Chondrocyte (in vitro differentiated cells): ENCODE results near the gene IFITM1. TPM values are rescaled to one million over a fixed set of nuclear protein-coding genes. Genes with fewer than 3 reads are reported as not detected.
"Not testable (repeated sequence)": the region's sequence is repeated elsewhere in the genome, so short reads cannot be mapped to it uniquely, and the experiment has no call there.

ENCODE experiments used
- DNase-seq: peaks from one replicate; pipeline ENCODE4 v3.0.0; 2021; ENCODE audit warnings: mixed read lengths, low spot score
- H3K27ac Mint-ChIP-seq: one replicate; pipeline ENCODE4 v1.8.0; 2021; ENCODE audit warnings: mild to moderate bottlenecking, moderate library complexity, mixed read lengths; ENCODE audit not compliant: unreplicated experiment
- H3K27me3 Mint-ChIP-seq: 2 replicates; pipeline ENCODE4 v1.8.0; 2021; ENCODE audit warnings: low read depth, mixed read lengths
- H3K36me3 Mint-ChIP-seq: 2 replicates; pipeline ENCODE4 v1.8.0; 2021; ENCODE audit warnings: low read depth, mixed read lengths
- H3K4me1 Mint-ChIP-seq: 2 replicates; pipeline ENCODE4 v1.8.0; 2021; ENCODE audit warnings: low read depth, mild to moderate bottlenecking, mixed read lengths
- H3K4me3 Mint-ChIP-seq: one replicate; pipeline ENCODE4 v1.8.0; 2021; ENCODE audit warnings: mild to moderate bottlenecking, moderate library complexity, mixed read lengths; ENCODE audit not compliant: unreplicated experiment
- H3K9me3 Mint-ChIP-seq: 2 replicates; pipeline ENCODE4 v1.8.0; 2021; ENCODE audit warnings: low read depth, mixed read lengths
- CTCF ChIP-seq: fragments of 200-600 bp; sonication (generic); IDR thresholded peaks from 2 replicates; pipeline ENCODE4 v1.5.0; 2021; ENCODE audit warnings: antibody characterized with exemption, mild to moderate bottlenecking, moderate library complexity
- long read RNA-seq: library from polyadenylated mRNA; stranded (forward); transcript quantifications from one replicate; pipeline ENCODE4 v2.0.0, GENCODE V29; 2021
- total RNA-seq: library from RNA; stranded (reverse); gene quantifications from 3 replicates; pipeline ENCODE4 v1.2.1, GENCODE V29; 2021

Gene IFITM1
- total RNA-seq, result 1.0 to 3.3 TPM (median 1.6 TPM) in 3 replicates
- long read RNA-seq, partial matches to known transcripts, result 0 of 2 reads
- long read RNA-seq, other reads (novel, unspliced or antisense), result 0 of 2 reads

GRCh38 chr11:313787-314553 is at the start of gene IFITM1:
IFITM1 (plus strand) TSS chr11:314040; CDS start chr11:314171, 131 bp downstream.
- Mint-ChIP-seq H3K27ac (peak within 1 kb of the TSS; percentile 47), H3K27me3 (peaks cover 13% of the 10 kb centered on the region), H3K4me1 (peaks cover 23% of the 10 kb centered on the region), H3K4me3 (no peak within 1 kb of the TSS), H3K36me3 (no peaks in the 10 kb centered on the region), H3K9me3 (no peaks in the 10 kb centered on the region)
- no peak for TF ChIP-seq CTCF
- no peak for DNase-seq

DNA sequence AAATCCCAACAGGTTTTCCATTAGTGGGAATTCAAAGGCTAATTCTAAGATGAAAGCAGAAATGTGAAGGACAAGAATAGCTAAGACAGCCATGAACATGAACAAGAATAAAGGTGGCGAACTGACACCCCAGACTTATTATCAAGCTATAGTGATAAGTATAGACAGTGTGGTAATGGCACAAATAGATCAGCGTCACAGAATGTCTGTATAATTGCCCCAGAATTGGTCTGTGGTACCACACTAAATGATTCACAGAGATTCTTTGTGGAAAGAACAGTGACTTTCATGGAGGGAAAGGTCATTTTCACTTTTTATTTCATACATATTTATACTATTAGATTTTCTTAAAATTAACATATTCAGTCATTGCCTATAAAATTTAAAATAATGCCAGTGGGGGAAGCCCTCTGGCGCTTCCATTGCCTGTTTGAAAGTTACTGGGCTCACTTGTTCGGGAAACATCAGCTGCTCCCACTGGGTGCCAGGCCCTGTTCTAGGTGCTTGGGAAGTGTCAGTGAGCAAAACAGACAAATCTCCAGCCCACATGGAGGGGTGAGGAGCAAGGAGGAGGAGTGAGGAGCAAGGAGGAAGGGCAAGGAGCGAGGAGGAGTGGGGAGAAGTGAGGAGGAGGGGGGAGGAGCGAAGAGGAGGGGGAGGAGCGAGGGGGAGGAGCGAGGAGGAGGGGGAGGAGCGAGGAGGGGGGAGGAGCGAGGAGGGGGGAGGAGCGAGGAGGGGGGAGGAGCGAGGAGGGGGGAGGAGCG is 47.0 kb upstream of the IFITM1 start:
- Mint-ChIP-seq H3K27me3 (peaks cover 9% of the 10 kb centered on the region), H3K27ac (no peak overlapping the region), H3K9me3 (peaks cover 2% of the 10 kb centered on the region), H3K4me3 (no peak overlapping the region), H3K36me3 (no peaks in the 10 kb centered on the region), H3K4me1 (peaks cover 7% of the 10 kb centered on the region)
- TF ChIP-seq CTCF, result no peak
- DNase-seq, result no peak

GRCh38 chr11:267491-267994 is 46.3 kb upstream of the IFITM1 start:
- H3K27ac Mint-ChIP-seq, result no peak overlapping the region
- no peak for TF ChIP-seq CTCF
- peaks cover 7% of the 10 kb centered on the region for H3K4me1 Mint-ChIP-seq
- DNase-seq, result no peak
- no peaks in the 10 kb centered on the region for H3K36me3 Mint-ChIP-seq
- peak overlapping the region; percentile 52 for H3K4me3 Mint-ChIP-seq
- peaks cover 9% of the 10 kb centered on the region for H3K27me3 Mint-ChIP-seq
- no peaks in the 10 kb centered on the region for H3K9me3 Mint-ChIP-seq

- not testable (repeated sequence) for H3K4me3 Mint-ChIP-seq, DNase-seq, H3K9me3 Mint-ChIP-seq, H3K36me3 Mint-ChIP-seq, H3K27ac Mint-ChIP-seq, H3K4me1 Mint-ChIP-seq
- peak; percentile 39 for TF ChIP-seq CTCF
- peaks cover 11% of the 10 kb centered on the region for H3K27me3 Mint-ChIP-seq
Observed at GRCh38 chr11:268716-269145, 45.1 kb upstream of the IFITM1 start.
